Kidney (tissue), 14 donors: ENCODE results near the gene FOXA1. TPM values are rescaled to one million over a fixed set of nuclear protein-coding genes. Genes with fewer than 3 reads are reported as not detected.
A peak's percentile ranks its signal among the peaks of the same experiment; 100 is the strongest.

Experiments used
- DNase-seq, 5 donors: peaks; one replicate each; pipeline ENCODE4 v3.0.0-alpha.2; 2013 to 2020
- FAIRE-seq: peaks from 2 replicates; lab custom pipeline; 2012; peaks lifted over from hg19 to GRCh38; lab: Jason Lieb, UNC
- H3K27ac ChIP-seq, 2 donors: one replicate each; pipeline ENCODE4 v1.7.0; 2013; ENCODE audit warnings: low read depth in 2 of 2, low read length in 2 of 2, inconsistent platforms in 1 of 2
- H3K27me3 ChIP-seq: one replicate; pipeline ENCODE4 v1.7.1; 2013; ENCODE audit warnings: low read length, inconsistent platforms; ENCODE audit not compliant: control insufficient read depth, insufficient read depth
- H3K36me3 ChIP-seq, 3 donors: one replicate each; pipeline versions ENCODE4 v1.7.0 to v1.7.1; 2013; ENCODE audit warnings: low read length in 3 of 3, control low read depth in 1 of 3, inconsistent platforms in 1 of 3; ENCODE audit not compliant: insufficient read depth in 3 of 3, control insufficient read depth in 2 of 3
- H3K4me1 ChIP-seq, 3 donors: one replicate each; pipeline versions ENCODE4 v1.7.0 to v1.7.1; 2013; ENCODE audit warnings: low read length in 3 of 3, inconsistent platforms in 1 of 3, low read depth in 1 of 3; ENCODE audit not compliant: control insufficient read depth in 2 of 3, insufficient read depth in 2 of 3
- H3K4me3 ChIP-seq, 3 donors: one replicate each; pipeline versions ENCODE4 v1.7.0 to v1.8.1; 2013; ENCODE audit warnings: low read length in 3 of 3, control low read depth in 1 of 3, inconsistent platforms in 1 of 3
- H3K9ac ChIP-seq, 3 donors: one replicate each; pipeline versions ENCODE4 v1.7.0 to v1.7.1; 2013; ENCODE audit warnings: low read length in 3 of 3, control low read depth in 1 of 3, inconsistent platforms in 1 of 3
- H3K9me3 ChIP-seq, 3 donors: one replicate each; pipeline versions ENCODE4 v1.7.0 to v1.7.1; 2013; ENCODE audit warnings: low read length in 3 of 3, control low read depth in 1 of 3, inconsistent platforms in 1 of 3; ENCODE audit not compliant: control insufficient read depth in 2 of 3, insufficient read depth in 1 of 3
- CTCF ChIP-seq: IDR thresholded peaks from 3 replicates; pipeline ENCODE4 v1.5.1; 2012; ENCODE audit warnings: mild to moderate bottlenecking, moderate library complexity, borderline replicate concordance; ENCODE audit not compliant: insufficient read depth; ENCODE audit errors: extremely low read depth
- intact Hi-C: fragments of 100-400 bp; cut with DNase I; formaldehyde crosslinking; loops from one replicate; pipeline ENCODE4 v1.11.1; 2022
- polyA plus RNA-seq: library from polyadenylated mRNA; stranded (reverse); fragments of 350-450 nt; fragmentation: Illumina TruSeq; extraction: RNeasy Lipid Tissue Mini Kit (QIAGEN cat#74804); gene quantifications from one replicate; pipeline ENCODE4 v1.2.3, GENCODE V29; 2014; ENCODE audit warnings: low read depth, low replicate concordance; ENCODE audit not compliant: insufficient read depth
- total RNA-seq: library from RNA; stranded (reverse); fragmentation: NEBNext Ultra II Directional; extraction: Animal tissue kit (Norgen Biotek cat#: 25700); gene quantifications from one replicate; pipeline ENCODE4 v1.2.1, GENCODE V29; 2021
- donor health status: control.
- donor health status: control.
- donor health status: control.
- donor health status: control.
- donor health status: control.
- donor health status: DM: yes; HTN: yes; CAD: no.
- donor health status: Normal renal cell carcinoma (clear cell type).

The FOXA1 gene
- total and polyA plus RNA-seq, 2 donors from 2014 or later = not detected

- no peak overlapping the region for H3K9ac ChIP-seq
- DNase-seq (peak; percentile 58 to 70 (median 63)), FAIRE-seq (no peak)
- no peak overlapping the region for H3K4me3 ChIP-seq
- no peak for TF ChIP-seq CTCF
- intact Hi-C loops = no loop called here
- H3K27me3 ChIP-seq = peaks cover 10% of the 10 kb centered on the region
- no peaks in the 10 kb centered on the region for H3K36me3 ChIP-seq
- no peak overlapping the region for H3K27ac ChIP-seq
- no peaks in the 10 kb centered on the region for H3K4me1 ChIP-seq
- no peaks in the 10 kb centered on the region for H3K9me3 ChIP-seq
Observed at GRCh38 chr14:37622231-37622923, 27.3 kb upstream of the FOXA1 start.

- Histone ChIP-seq H3K27me3 (peaks cover 10% of the 10 kb centered on the region), H3K4me3 (no peak overlapping the region), H3K9ac (no peak overlapping the region), H3K27ac (no peak overlapping the region), H3K9me3 (peaks cover 0 to 4% (median 3%) of the 10 kb centered on the region in 3 donors), H3K36me3 (no peaks in the 10 kb centered on the region), H3K4me1 (no peaks in the 10 kb centered on the region)
- intact Hi-C loops = no loop called here
- TF ChIP-seq CTCF = no peak
- FAIRE-seq (no peak), DNase-seq (no peak)
Observed at GRCh38 chr14:37620856-37621255, 25.8 kb upstream of the FOXA1 start.

GRCh38 chr14:37618498-37619028, 23.5 kb upstream of the FOXA1 start:
- Histone ChIP-seq H3K9ac (no peak overlapping the region), H3K27me3 (peaks cover 10% of the 10 kb centered on the region), H3K4me1 (no peaks in the 10 kb centered on the region), H3K36me3 (no peaks in the 10 kb centered on the region), H3K9me3 (peaks cover 0 to 16% (median 7%) of the 10 kb centered on the region in 3 donors), H3K27ac (no peak overlapping the region), H3K4me3 (no peak overlapping the region)
- no peak for TF ChIP-seq CTCF
- intact Hi-C loops = no loop called here
- DNase-seq (no peak), FAIRE-seq (no peak)
